Left ventricle myocardium inferior (tissue), 1 donor: ENCODE measurements around the gene CRKL. TPM values are rescaled to one million over a fixed set of nuclear protein-coding genes. Genes with fewer than 3 reads are reported as not detected.

Source experiments
- DNase-seq: peaks from one replicate; pipeline ENCODE4 v3.0.0-alpha.2; 2020
- H3K27ac ChIP-seq: fragments of 200-600 bp; replicated peaks from 2 replicates; pipeline ENCODE4 v1.8.0; 2021
- H3K27me3 ChIP-seq: fragments of 200-600 bp; 2 replicates; pipeline ENCODE4 v1.8.0; 2021; ENCODE audit warnings: low read depth
- H3K36me3 ChIP-seq: fragments of 200-600 bp; 2 replicates; pipeline ENCODE4 v1.8.0; 2021
- H3K4me1 ChIP-seq: fragments of 200-600 bp; 2 replicates; pipeline ENCODE4 v1.8.0; 2021
- H3K4me3 ChIP-seq: fragments of 200-600 bp; 2 replicates; pipeline ENCODE4 v1.8.0; 2021; ENCODE audit warnings: mild to moderate bottlenecking, moderate library complexity
- H3K9me3 ChIP-seq: fragments of 200-600 bp; replicated peaks from 2 replicates; pipeline ENCODE4 v1.8.0; 2021
- CTCF ChIP-seq: fragments of 200-600 bp; IDR thresholded peaks from 2 replicates; pipeline ENCODE4 v1.8.0; 2021; ENCODE audit warnings: antibody characterized with exemption, mild to moderate bottlenecking, borderline replicate concordance
- intact Hi-C: fragments of 100-400 bp; cut with micrococcal nuclease; formaldehyde crosslinking; loops from one replicate; pipeline ENCODE4 v1.11.0; 2022
- total RNA-seq: library from RNA; stranded (reverse); fragmentation: NEBNext Ultra II Directional; extraction: Animal tissue kit (Norgen Biotek cat#: 25700); gene quantifications from one replicate; pipeline ENCODE4 v1.2.1, GENCODE V29; 2021
- donor health status: DM: no; HTN: yes; CAD: no; lungs with severe emphysema.

Gene CRKL
- total RNA-seq, 1 donor from 2014 or later: 52.6 TPM

GRCh38 chr22:20972933-20973577, 55.8 kb downstream of the CRKL start:
- no peak for TF ChIP-seq CTCF
- no peaks in the 10 kb centered on the region for H3K9me3 ChIP-seq
- no peak overlapping the region for H3K4me3 ChIP-seq
- peaks cover 16% of the 10 kb centered on the region for H3K27me3 ChIP-seq
- H3K27ac ChIP-seq: no peak overlapping the region
- intact Hi-C loops: no loop called here
- H3K4me1 ChIP-seq: no peaks in the 10 kb centered on the region
- no peak for DNase-seq
- H3K36me3 ChIP-seq: no peaks in the 10 kb centered on the region

GRCh38 chr22:20973634-20974286, 56.6 kb downstream of the CRKL start:
- DNase-seq: no peak
- Histone ChIP-seq H3K27ac (no peak overlapping the region), H3K9me3 (peaks cover 7% of the 10 kb centered on the region), H3K4me3 (no peak overlapping the region), H3K4me1 (no peaks in the 10 kb centered on the region), H3K27me3 (peaks cover 16% of the 10 kb centered on the region), H3K36me3 (no peaks in the 10 kb centered on the region)
- intact Hi-C loops: no loop called here
- no peak for TF ChIP-seq CTCF

GRCh38 chr22:20974336-20974955, 57.2 kb downstream of the CRKL start:
- Histone ChIP-seq H3K27ac (no peak overlapping the region), H3K36me3 (no peaks in the 10 kb centered on the region), H3K9me3 (peaks cover 7% of the 10 kb centered on the region), H3K27me3 (peaks cover 16% of the 10 kb centered on the region), H3K4me3 (no peak overlapping the region), H3K4me1 (peaks cover 3% of the 10 kb centered on the region)
- DNase-seq: no peak
- TF ChIP-seq CTCF: no peak
- intact Hi-C loops: no loop called here

GRCh38 chr22:20975541-20976290, 58.5 kb downstream of the CRKL start:
- no peaks in the 10 kb centered on the region for H3K36me3 ChIP-seq
- no peak for DNase-seq
- no peak overlapping the region for H3K27ac ChIP-seq
- no peak for TF ChIP-seq CTCF
- peaks cover 16% of the 10 kb centered on the region for H3K27me3 ChIP-seq
- H3K4me3 ChIP-seq: no peak overlapping the region
- peaks cover 7% of the 10 kb centered on the region for H3K9me3 ChIP-seq
- intact Hi-C loops: no loop called here
- peaks cover 11% of the 10 kb centered on the region for H3K4me1 ChIP-seq

- Histone ChIP-seq H3K27ac (no peak overlapping the region), H3K36me3 (no peaks in the 10 kb centered on the region), H3K4me1 (peaks cover 18% of the 10 kb centered on the region), H3K4me3 (no peak overlapping the region), H3K27me3 (peaks cover 16% of the 10 kb centered on the region), H3K9me3 (peaks cover 7% of the 10 kb centered on the region)
- intact Hi-C loops: no loop called here
- no peak for DNase-seq
- no peak for TF ChIP-seq CTCF
Measured at GRCh38 chr22:20976291-20976877, 59.2 kb downstream of the CRKL start.
